A549 treated with AZD9567 at 1 μM for 4 hours (cell line): ENCODE results near the gene SRPRA. TPM values are rescaled to one million over a fixed set of nuclear protein-coding genes. Genes with fewer than 3 reads are reported as not detected.

Experiments used
- total RNA-seq: library from RNA; stranded (reverse); fragments of 200-300 nt; extraction: Qiagen RNA extraction; gene quantifications from 5 replicates; pipeline ENCODE4 v1.2.3, GENCODE V29; 2022; ENCODE audit not compliant: insufficient read depth

The SRPRA gene, protein sequence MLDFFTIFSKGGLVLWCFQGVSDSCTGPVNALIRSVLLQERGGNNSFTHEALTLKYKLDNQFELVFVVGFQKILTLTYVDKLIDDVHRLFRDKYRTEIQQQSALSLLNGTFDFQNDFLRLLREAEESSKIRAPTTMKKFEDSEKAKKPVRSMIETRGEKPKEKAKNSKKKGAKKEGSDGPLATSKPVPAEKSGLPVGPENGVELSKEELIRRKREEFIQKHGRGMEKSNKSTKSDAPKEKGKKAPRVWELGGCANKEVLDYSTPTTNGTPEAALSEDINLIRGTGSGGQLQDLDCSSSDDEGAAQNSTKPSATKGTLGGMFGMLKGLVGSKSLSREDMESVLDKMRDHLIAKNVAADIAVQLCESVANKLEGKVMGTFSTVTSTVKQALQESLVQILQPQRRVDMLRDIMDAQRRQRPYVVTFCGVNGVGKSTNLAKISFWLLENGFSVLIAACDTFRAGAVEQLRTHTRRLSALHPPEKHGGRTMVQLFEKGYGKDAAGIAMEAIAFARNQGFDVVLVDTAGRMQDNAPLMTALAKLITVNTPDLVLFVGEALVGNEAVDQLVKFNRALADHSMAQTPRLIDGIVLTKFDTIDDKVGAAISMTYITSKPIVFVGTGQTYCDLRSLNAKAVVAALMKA
- total RNA-seq, result 58.9 to 72.9 TPM (median 63.0 TPM) in 5 replicates

GRCh38 chr11:126268708-126269579, at the start of gene SRPRA, which contains the start of gene FOXRED1:
TSS of gene SRPRA (minus strand) at chr11:126268895. CDS start at chr11:126268804, 91 bp downstream.
TSS of gene FOXRED1 (plus strand) at chr11:126269154. CDS start at chr11:126269207, 53 bp downstream.

DNA sequence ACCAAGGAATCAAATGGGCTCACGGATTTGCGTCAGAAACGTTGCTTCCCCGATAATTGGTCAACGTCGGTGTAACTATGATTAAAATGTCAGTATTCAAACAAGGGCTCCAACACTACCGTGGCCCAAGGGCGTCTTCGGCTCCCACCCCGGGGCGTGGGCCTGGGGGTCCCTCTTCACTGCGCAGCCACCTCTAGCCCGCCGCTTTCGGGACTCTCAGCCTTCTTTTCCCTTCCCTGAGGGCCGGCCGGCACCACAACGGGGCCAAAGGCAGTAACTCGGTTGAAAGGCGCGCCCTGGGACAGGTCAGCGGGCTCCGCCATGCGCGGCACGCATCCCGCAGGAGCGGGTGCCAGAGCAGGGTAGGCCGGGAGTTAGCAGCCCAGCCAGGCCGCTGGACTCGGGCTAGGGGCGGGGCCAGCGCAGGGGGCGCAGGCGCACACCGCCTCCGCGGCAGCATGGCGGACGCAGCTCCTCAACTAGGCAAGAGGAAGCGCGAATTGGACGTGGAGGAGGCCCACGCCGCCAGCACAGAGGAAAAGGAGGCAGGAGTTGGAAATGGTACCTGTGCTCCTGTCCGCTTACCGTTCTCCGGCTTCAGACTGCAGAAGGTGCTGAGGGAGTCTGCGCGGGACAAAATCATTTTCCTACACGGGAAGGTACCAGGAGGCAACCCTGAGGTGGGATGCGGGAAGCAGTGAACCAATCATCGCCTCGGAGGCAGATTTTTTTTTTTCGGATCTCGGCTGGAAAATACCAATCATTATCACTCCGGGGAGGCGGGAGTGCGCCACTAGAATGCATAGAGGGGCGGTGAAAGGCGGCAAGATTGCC, 35.1 kb upstream of the SRPRA start, which contains the start of gene DCPS:
DCPS (plus strand) TSS at position 438 of the 834 bp plus-strand sequence; CDS start at position 459, 21 bp downstream.

DNA sequence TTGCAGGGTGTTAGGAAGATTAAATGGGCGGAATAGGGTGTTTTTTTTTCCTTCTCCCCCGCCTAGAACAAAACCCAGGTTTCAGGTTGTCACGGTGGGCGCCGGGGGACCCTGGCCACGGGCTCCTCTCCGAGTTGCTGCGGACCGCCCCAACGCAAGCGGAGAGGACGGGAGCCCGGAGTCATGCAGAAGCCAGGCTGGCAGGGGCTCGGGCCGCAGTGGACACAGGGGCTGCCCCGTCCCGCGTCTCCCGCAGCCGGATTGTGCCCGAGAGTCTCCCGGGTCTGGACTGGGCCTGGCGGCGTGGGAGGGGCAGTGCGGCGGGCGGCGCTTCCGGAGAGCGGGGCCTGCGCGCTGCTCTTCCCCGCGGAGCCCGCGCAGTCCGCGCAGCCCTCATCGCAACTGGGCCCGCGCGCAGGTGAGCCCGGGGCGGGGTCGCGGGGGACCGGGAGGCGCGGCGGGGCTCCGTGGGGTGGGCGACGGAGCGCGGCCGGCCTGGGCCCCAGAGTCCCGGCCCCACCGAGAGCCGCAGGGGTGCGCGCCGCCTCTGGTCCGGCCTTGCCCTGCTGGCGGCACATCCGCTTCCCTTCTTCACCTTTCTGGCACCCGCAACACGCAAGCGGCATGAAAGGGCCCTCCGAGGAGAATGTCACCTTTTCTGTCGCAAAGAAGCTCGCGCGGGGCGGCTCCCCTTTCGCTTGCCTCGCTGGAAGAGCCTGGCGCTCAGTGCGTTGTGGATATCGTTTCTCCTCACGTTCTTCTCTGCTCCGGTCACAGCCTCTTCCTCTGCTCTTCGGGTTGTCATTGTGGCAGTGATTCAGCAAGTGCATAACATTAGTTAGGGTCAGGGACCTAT, 14.3 kb upstream of the SRPRA start, which contains the start of gene TIRAP:
TIRAP (plus strand) TSS at position 358 of the 856 bp plus-strand sequence. CDS start 7,802 bp downstream, outside the sequence.

Other genes with a start within 250 kb of the SRPRA start
- gene CDON, start 206.0 kb downstream of the SRPRA start, total RNA-seq, result 2.2 to 4.6 TPM (median 2.3 TPM) in 5 replicates
- 17.9 to 23.9 TPM (median 18.5 TPM) in 5 replicates for gene RPUSD4, start 57.2 kb downstream of the SRPRA start, total RNA-seq
- gene FAM118B, start 57.1 kb downstream of the SRPRA start, total RNA-seq, result 15.8 to 18.6 TPM (median 18.0 TPM) in 5 replicates
- gene FOXRED1, start 259 bp upstream of the SRPRA start, total RNA-seq, result 20.6 to 26.2 TPM (median 23.9 TPM) in 5 replicates
- 4.5 to 7.3 TPM (median 6.4 TPM) in 5 replicates for gene TIRAP, start 14.2 kb upstream of the SRPRA start, total RNA-seq
- 13.7 to 19.7 TPM (median 18.9 TPM) in 5 replicates for gene DCPS, start 35.2 kb upstream of the SRPRA start, total RNA-seq
- gene ST3GAL4, start 86.8 kb upstream of the SRPRA start, total RNA-seq, result 26.9 to 36.6 TPM (median 27.1 TPM) in 5 replicates